Activated T-cell treated with anti-CD3 and anti-CD28 coated beads, Interleukin-2, amount 50 U/mL, for 72 hours (primary cell): Measurements from ENCODE around the gene FRY. TPM values are rescaled to one million over a fixed set of nuclear protein-coding genes. Genes with fewer than 3 reads are reported as not detected.

ENCODE experiments used
- ATAC-seq, 2 donors: fragments of 150-1000 bp; cut with Tn5 transposase; replicated peaks in 1 of 2; 2 replicates each; pipeline ENCODE4 v1.10.0; 2021; ENCODE audit warnings: moderate library complexity in 2 of 2, mild to moderate bottlenecking in 1 of 2
- DNase-seq, 2 donors: peaks; one replicate each; pipeline ENCODE4 v3.0.0; 2021 to 2022; ENCODE audit warnings: mixed read lengths in 1 of 2
- H3K27ac Mint-ChIP-seq: one replicate; pipeline ENCODE4 v1.8.0; 2022; ENCODE audit warnings: mild to moderate bottlenecking, moderate library complexity, mixed read lengths
- H3K27me3 Mint-ChIP-seq: one replicate; pipeline ENCODE4 v1.8.0; 2022; ENCODE audit warnings: low read depth, mixed read lengths
- H3K36me3 Mint-ChIP-seq, 2 donors: one replicate each; pipeline ENCODE4 v1.8.0; 2022; ENCODE audit warnings: mixed read lengths in 2 of 2, mild to moderate bottlenecking in 1 of 2; ENCODE audit not compliant: insufficient read depth in 2 of 2
- H3K4me1 Mint-ChIP-seq: one replicate; pipeline ENCODE4 v1.8.0; 2022; ENCODE audit warnings: low read depth, mixed read lengths
- H3K4me3 Mint-ChIP-seq, 2 donors: one replicate each; pipeline ENCODE4 v1.8.0; 2022; ENCODE audit warnings: mild to moderate bottlenecking in 2 of 2, mixed read lengths in 2 of 2, moderate library complexity in 2 of 2
- H3K9me3 Mint-ChIP-seq, 2 donors: one replicate each; pipeline ENCODE4 v1.8.0; 2022; ENCODE audit warnings: mixed read lengths in 2 of 2
- total RNA-seq, 2 donors: library from RNA; stranded (reverse); gene quantifications; one replicate each; pipeline ENCODE4 v1.2.3, GENCODE V29; 2022

Gene FRY
- total RNA-seq, 2 donors from 2014 or later = 6.5 to 7.6 TPM

DNA sequence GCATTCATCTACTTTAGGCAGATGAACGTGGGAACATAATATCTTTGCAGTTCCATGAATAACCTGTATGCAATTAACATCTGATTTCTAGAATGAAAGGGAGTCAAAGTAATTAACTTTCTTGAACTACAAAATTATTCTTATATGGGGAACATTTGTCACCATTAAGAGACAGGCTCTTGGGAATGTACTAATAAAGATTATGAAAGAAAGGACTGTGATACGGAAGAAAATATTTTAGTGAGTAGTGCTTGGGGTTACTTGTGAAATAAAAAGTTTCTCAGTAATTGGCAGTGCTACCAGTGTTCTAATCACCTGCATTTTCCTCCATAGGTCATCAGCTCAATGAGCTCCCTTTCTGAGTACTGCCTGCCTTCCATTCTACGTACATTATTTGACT, 85.4 kb downstream of the FRY start:
- H3K4me3 Mint-ChIP-seq = no peak overlapping the region
- H3K4me1 Mint-ChIP-seq = peaks cover 20% of the 10 kb centered on the region
- ATAC-seq (no peak), DNase-seq (no peak)
- H3K9me3 Mint-ChIP-seq = peaks cover 0 to 6% of the 10 kb centered on the region in 2 donors
- no peaks in the 10 kb centered on the region for H3K27me3 Mint-ChIP-seq
- H3K27ac Mint-ChIP-seq = no peak overlapping the region
- peaks cover 0 to 3% of the 10 kb centered on the region in 2 donors for H3K36me3 Mint-ChIP-seq

- peaks cover 20% of the 10 kb centered on the region for H3K4me1 Mint-ChIP-seq
- ATAC-seq (no peak), DNase-seq (no peak)
- H3K36me3 Mint-ChIP-seq = peaks cover 1 to 7% of the 10 kb centered on the region in 2 donors
- H3K9me3 Mint-ChIP-seq = peaks cover 0 to 6% of the 10 kb centered on the region in 2 donors
- H3K27ac Mint-ChIP-seq = no peak overlapping the region
- H3K27me3 Mint-ChIP-seq = no peaks in the 10 kb centered on the region
- H3K4me3 Mint-ChIP-seq = no peak overlapping the region
Observed at GRCh38 chr13:32117701-32118100, 86.1 kb downstream of the FRY start.

GRCh38 chr13:32121316-32121715, 89.7 kb downstream of the FRY start:
- Mint-ChIP-seq H3K4me1 (no peaks in the 10 kb centered on the region), H3K27ac (no peak overlapping the region), H3K4me3 (no peak overlapping the region), H3K27me3 (no peaks in the 10 kb centered on the region), H3K36me3 (peaks cover 2 to 9% of the 10 kb centered on the region in 2 donors), H3K9me3 (peaks cover 0 to 6% of the 10 kb centered on the region in 2 donors)
- DNase-seq (no peak), ATAC-seq (peak in 1 of 2 donors; percentile 41)

DNA sequence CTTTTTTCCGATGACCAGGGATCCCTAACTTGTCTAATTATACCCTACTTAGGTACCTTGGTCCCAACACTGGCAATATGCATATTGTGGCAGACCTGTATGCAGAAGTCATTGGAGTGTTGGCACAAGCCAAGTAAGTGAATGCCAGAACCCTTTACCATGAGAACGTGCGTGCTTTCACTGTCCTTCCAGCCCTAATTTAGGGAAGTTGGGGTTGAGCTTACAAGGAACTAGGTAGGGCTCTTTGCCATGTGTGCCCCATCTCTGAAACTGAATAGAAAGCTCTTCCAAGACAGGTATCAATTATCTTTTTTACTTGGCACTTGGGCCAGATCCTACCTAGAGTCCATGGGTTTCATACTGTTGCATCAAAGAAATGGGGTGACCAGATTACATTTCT, 93.2 kb downstream of the FRY start:
- ATAC-seq = no peak
- peaks cover 0 to 6% of the 10 kb centered on the region in 2 donors for H3K9me3 Mint-ChIP-seq
- no peak overlapping the region for H3K27ac Mint-ChIP-seq
- no peaks in the 10 kb centered on the region for H3K27me3 Mint-ChIP-seq
- peaks cover 2 to 9% of the 10 kb centered on the region in 2 donors for H3K36me3 Mint-ChIP-seq
- no peak overlapping the region for H3K4me3 Mint-ChIP-seq
- no peak for DNase-seq
- H3K4me1 Mint-ChIP-seq = no peaks in the 10 kb centered on the region

- Mint-ChIP-seq H3K4me3 (no peak overlapping the region), H3K27me3 (no peaks in the 10 kb centered on the region), H3K36me3 (peaks cover 2 to 9% of the 10 kb centered on the region in 2 donors), H3K9me3 (peaks cover 0 to 6% of the 10 kb centered on the region in 2 donors), H3K27ac (no peak overlapping the region), H3K4me1 (no peaks in the 10 kb centered on the region)
- DNase-seq = no peak
- ATAC-seq = no peak
Observed at GRCh38 chr13:32125221-32125689, 93.7 kb downstream of the FRY start.

GRCh38 chr13:32125751-32126150, 94.2 kb downstream of the FRY start:
- no peaks in the 10 kb centered on the region for H3K27me3 Mint-ChIP-seq
- H3K9me3 Mint-ChIP-seq = peaks cover 0 to 6% of the 10 kb centered on the region in 2 donors
- H3K36me3 Mint-ChIP-seq = peaks cover 2 to 8% of the 10 kb centered on the region in 2 donors
- no peak for DNase-seq
- H3K4me1 Mint-ChIP-seq = no peaks in the 10 kb centered on the region
- H3K27ac Mint-ChIP-seq = no peak overlapping the region
- ATAC-seq = no peak
- no peak overlapping the region for H3K4me3 Mint-ChIP-seq

GRCh38 chr13:32126278-32126677, 94.7 kb downstream of the FRY start:
- DNase-seq (no peak), ATAC-seq (peak in 1 of 2 donors; percentile 30)
- H3K4me3 Mint-ChIP-seq = no peak overlapping the region
- peaks cover 0 to 4% of the 10 kb centered on the region in 2 donors for H3K9me3 Mint-ChIP-seq
- H3K4me1 Mint-ChIP-seq = no peaks in the 10 kb centered on the region
- peaks cover 2 to 7% of the 10 kb centered on the region in 2 donors for H3K36me3 Mint-ChIP-seq
- H3K27ac Mint-ChIP-seq = no peak overlapping the region
- no peaks in the 10 kb centered on the region for H3K27me3 Mint-ChIP-seq

GRCh38 chr13:32126756-32127155, 95.2 kb downstream of the FRY start:
- H3K4me1 Mint-ChIP-seq = no peaks in the 10 kb centered on the region
- DNase-seq (no peak), ATAC-seq (no peak)
- H3K27me3 Mint-ChIP-seq = no peaks in the 10 kb centered on the region
- H3K27ac Mint-ChIP-seq = no peak overlapping the region
- no peak overlapping the region for H3K4me3 Mint-ChIP-seq
- H3K36me3 Mint-ChIP-seq = peaks cover 2 to 6% of the 10 kb centered on the region in 2 donors
- H3K9me3 Mint-ChIP-seq = no peaks in the 10 kb centered on the region

DNA sequence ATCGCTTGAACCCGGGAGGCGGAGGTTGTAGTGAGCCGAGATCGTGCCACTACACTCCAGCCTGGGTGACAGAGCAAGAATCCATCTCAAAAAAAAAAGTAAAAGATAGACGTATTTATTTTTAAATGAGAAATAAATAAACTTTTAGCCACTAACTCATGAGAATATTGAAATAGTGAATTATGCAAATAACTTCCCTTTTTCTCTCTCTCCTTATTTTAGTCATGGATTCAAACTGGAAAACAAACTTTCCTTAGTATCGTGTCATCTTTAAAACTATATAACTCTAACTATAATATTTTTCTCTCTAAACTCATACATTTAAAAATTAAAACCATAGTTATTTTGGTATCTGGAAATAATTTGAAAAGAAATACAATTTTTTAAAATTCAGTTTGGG, 96.1 kb downstream of the FRY start:
- Mint-ChIP-seq H3K27me3 (no peaks in the 10 kb centered on the region), H3K27ac (no peak overlapping the region), H3K9me3 (no peaks in the 10 kb centered on the region), H3K36me3 (peaks cover 1 to 2% of the 10 kb centered on the region in 2 donors), H3K4me1 (no peaks in the 10 kb centered on the region), H3K4me3 (no peak overlapping the region)
- no peak for ATAC-seq
- no peak for DNase-seq

- ATAC-seq (no peak), DNase-seq (no peak)
- Mint-ChIP-seq H3K4me3 (no peak overlapping the region), H3K9me3 (no peaks in the 10 kb centered on the region), H3K27ac (no peak overlapping the region), H3K36me3 (no peaks in the 10 kb centered on the region), H3K4me1 (no peaks in the 10 kb centered on the region), H3K27me3 (no peaks in the 10 kb centered on the region)
Observed at GRCh38 chr13:32134241-32135055, 102.9 kb downstream of the FRY start.

DNA sequence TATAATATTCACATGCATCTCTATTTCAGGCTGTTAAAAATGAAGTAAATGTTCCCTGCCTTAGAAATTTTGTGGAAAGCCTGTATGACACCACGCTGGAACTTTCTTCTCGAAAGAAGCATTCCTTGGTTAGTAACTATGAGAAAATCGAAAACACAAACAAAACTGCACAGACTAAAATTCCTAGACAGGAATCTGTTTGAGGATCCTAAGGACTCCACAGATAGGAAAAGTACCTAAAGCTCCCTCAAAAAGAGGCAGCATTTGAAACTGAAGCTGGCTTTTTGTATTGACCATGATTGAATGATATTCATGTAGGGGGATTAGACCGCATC, 103.4 kb downstream of the FRY start:
- H3K4me3 Mint-ChIP-seq = no peak overlapping the region
- no peaks in the 10 kb centered on the region for H3K36me3 Mint-ChIP-seq
- H3K27ac Mint-ChIP-seq = no peak overlapping the region
- H3K27me3 Mint-ChIP-seq = no peaks in the 10 kb centered on the region
- ATAC-seq (no peak), DNase-seq (no peak)
- no peaks in the 10 kb centered on the region for H3K4me1 Mint-ChIP-seq
- H3K9me3 Mint-ChIP-seq = no peaks in the 10 kb centered on the region

DNA sequence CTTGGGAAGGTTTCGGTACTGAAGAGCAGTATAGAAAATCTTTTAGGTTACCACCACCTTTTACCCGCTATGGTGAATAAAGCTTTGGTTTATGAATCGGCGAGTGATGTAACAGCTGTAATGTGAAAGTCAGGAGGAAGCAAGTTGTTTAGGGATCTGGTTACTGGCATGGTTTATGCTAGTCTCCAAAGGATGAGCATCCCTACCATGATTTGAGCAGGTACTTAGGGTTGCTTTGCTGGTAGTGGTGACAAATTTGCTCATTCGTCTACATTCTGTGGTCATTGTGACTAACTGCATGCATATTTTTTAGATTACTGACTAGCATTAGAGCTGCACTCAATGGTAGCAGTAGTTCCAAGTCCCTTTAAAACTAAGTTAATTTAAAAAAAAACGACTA, 104.1 kb downstream of the FRY start:
- no peaks in the 10 kb centered on the region for H3K4me1 Mint-ChIP-seq
- H3K27ac Mint-ChIP-seq = no peak overlapping the region
- DNase-seq (no peak), ATAC-seq (peak in 1 of 2 donors; percentile 11)
- H3K4me3 Mint-ChIP-seq = no peak overlapping the region
- H3K9me3 Mint-ChIP-seq = no peaks in the 10 kb centered on the region
- H3K27me3 Mint-ChIP-seq = no peaks in the 10 kb centered on the region
- H3K36me3 Mint-ChIP-seq = no peaks in the 10 kb centered on the region

DNA sequence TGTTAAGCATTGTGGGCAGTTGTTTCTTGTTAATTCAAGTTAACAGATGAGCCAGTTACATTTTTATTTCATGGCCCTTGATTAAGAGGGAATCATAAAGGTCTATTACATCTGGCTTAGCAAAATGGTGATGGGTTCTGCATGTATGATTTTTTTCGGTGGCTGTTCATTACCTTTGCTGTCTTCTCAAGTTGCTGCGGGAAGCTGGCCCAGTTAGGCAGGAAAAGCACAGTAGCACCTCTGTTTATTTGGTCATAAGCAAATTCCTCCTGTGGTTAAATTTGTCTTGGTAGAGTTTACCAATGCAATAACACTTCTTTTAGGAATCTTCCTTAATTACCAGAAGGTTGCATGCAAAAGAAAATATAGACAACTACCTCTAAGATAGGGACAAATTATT, 104.5 kb downstream of the FRY start:
- Mint-ChIP-seq H3K9me3 (no peaks in the 10 kb centered on the region), H3K27ac (no peak overlapping the region), H3K27me3 (no peaks in the 10 kb centered on the region), H3K4me3 (no peak overlapping the region), H3K4me1 (no peaks in the 10 kb centered on the region), H3K36me3 (no peaks in the 10 kb centered on the region)
- DNase-seq (no peak), ATAC-seq (no peak)

DNA sequence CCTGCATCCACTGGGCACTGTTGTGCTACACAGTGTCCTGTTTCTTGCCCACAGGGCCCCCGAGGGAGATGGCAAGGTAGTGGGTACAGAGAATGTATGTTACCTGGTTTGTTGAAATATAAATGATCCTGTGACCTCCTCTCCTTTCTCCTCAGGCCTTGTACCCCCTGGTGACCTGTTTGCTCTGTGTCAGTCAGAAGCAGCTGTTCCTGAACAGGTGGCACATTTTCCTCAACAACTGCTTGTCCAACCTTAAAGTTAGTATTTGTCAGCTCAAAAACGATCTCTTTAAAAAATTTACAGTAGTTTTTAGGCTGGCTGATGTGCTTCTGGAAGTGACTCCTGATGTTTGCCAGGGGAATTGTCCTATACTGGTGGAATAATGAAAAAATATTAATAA, 105.1 kb downstream of the FRY start:
- Mint-ChIP-seq H3K4me1 (no peaks in the 10 kb centered on the region), H3K27me3 (no peaks in the 10 kb centered on the region), H3K36me3 (no peaks in the 10 kb centered on the region), H3K9me3 (no peaks in the 10 kb centered on the region), H3K27ac (no peak overlapping the region), H3K4me3 (no peak overlapping the region)
- ATAC-seq = no peak
- no peak for DNase-seq
